ENCODE data around the gene SLC1A1.

GRCh38 chr9:4508246-4508906 lies 18.1 kb downstream of the SLC1A1 start:
- no peak for TF ChIP-seq CTCF (IDR thresholded peaks at IDR 0.05)
- no peak for TF ChIP-seq POLR2A (IDR thresholded peaks at IDR 0.05)
- TF ChIP-seq POLR2AphosphoS5 (IDR thresholded peaks at IDR 0.05): no peak

All from breast epithelium (tissue), 3 donors.